GM10266 (cell line): Measurements from ENCODE around the gene SLK.

Experiments used
- DNase-seq: peaks from one replicate; pipeline ENCODE4 v3.0.0; 2012; ENCODE audit errors: extremely low spot score
- TF ChIP-seq, protein P1 (sequence below): IDR thresholded peaks from 2 replicates; pipeline ENCODE4 v1.5.1; 2012; ENCODE audit warnings: mild to moderate bottlenecking, low read depth; ENCODE audit not compliant: control insufficient read depth, insufficient read depth; ENCODE audit errors: missing control alignments

Gene SLK

DNA sequence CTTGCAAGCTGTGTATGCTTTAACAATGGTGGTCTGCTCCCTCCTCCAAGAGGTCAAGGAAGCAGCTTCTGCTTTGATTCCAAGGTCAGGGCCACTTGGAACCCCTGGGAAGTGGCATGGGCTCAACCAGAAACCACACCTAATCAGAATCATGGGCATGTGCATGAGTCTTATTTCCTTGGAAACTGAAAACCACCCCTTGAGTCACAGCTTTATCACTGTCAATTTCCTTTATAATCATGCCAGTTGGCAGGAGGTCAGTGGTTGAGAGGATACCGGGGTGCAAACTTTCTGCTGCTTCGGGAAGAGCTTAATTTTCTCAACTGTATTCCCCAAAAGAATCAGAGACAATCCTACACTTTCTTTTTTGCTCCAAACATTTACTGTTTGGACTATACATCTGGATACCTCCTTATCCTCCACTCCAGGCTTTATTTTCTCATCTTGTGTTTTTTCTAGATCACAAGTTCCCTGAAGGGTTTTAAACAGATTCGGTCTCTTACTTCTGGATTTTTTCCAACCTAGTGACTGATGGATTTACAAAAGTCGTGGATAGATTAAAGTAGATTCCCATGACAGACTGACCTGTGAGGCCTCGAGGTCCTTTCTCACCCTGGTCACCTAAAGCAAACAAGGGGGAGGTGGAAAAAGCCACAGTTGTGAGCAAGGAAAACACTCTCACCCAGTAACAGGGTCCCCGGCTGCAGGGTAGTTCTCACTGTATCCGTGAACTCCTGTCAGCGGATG is 82.7 kb downstream of the SLK start:
- TF ChIP-seq, protein P1, sequence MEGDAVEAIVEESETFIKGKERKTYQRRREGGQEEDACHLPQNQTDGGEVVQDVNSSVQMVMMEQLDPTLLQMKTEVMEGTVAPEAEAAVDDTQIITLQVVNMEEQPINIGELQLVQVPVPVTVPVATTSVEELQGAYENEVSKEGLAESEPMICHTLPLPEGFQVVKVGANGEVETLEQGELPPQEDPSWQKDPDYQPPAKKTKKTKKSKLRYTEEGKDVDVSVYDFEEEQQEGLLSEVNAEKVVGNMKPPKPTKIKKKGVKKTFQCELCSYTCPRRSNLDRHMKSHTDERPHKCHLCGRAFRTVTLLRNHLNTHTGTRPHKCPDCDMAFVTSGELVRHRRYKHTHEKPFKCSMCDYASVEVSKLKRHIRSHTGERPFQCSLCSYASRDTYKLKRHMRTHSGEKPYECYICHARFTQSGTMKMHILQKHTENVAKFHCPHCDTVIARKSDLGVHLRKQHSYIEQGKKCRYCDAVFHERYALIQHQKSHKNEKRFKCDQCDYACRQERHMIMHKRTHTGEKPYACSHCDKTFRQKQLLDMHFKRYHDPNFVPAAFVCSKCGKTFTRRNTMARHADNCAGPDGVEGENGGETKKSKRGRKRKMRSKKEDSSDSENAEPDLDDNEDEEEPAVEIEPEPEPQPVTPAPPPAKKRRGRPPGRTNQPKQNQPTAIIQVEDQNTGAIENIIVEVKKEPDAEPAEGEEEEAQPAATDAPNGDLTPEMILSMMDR: no peak
- DNase-seq: no peak

DNA sequence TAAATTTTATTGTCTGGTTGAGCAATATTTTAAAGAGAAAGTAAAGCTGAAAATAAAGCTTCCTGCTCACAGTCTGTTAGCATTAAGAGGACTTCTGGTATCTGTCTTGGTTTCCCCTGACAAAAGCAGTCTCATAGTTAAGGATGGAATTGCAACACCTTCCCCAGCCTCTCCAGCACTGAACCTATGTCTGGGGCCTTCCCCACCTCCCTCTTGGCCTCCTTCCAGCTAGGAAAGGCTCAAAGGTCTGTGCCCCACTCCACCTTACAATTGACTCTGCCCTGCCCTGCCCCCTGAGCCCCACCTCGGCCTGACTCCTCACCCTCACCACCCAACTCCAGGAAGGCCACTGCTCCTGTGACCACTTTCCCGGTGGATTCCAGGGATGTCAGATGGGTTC is 85.5 kb downstream of the SLK start:
- TF ChIP-seq, protein P1: no peak
- no peak for DNase-seq

DNA sequence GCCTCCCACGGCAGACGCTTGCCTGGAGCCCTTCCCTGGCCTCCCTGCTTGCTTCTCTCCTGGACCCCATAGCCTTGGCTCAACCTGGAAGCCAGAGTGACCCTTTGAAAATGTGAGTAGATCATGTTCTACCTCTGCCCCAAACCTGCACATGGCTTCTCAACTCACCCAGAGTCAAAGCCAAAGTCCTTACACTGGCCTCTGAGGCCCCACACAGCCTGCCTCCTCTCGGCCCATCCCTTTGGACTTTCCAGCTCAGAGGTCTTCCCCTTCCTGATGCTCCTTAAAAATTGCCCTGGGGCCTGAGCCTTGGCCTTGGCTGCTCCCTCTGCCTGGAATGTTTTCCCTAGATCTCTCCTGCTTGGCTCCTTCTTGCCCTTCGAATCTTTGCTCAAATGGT is 86.3 kb downstream of the SLK start:
- DNase-seq: no peak
- TF ChIP-seq, protein P1: no peak

DNA sequence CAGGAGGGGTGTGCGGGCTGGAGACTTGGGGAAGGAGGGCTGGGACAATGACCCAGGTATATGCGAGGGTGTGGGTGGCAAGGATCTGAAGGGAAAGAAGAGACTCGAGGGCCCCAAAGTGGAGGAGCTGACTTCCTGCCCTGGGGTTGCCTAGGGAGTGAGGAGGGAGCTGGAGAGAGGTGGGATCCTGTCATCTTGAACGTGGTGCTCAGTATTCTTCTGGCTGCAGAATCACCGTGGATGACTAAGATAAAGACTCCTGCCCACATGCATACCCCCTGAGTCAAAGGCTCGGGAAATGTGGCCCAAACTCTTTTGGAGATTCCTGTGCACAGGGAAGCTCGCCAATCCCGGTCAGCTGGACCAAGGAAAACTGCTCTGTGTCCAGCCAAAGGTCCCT is 87.5 kb downstream of the SLK start:
- TF ChIP-seq, protein P1: no peak
- no peak for DNase-seq

GRCh38 chr10:104056619-104057273 is 89.8 kb downstream of the SLK start:
- TF ChIP-seq, protein P1: no peak
- DNase-seq: no peak

DNA sequence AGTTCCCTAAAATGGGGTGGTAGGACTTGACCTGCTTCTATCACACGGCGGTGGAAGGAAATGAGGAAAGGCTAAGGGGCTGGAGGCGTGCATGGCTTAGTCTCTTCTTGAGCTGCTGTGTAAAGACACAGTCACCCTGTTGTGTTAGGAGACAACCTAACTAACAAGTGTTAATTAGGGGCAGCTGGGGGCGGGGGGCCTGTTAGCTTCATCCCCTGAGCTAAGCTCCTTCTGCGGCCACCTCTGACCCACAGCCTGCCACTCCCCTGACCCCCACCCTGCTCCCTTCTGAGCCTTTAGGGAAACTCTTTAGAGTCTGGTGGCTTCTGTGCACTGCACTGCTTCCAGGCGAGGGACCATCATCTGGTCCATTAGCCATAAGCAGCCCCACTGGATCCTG is 90.8 kb downstream of the SLK start:
- TF ChIP-seq, protein P1: no peak
- DNase-seq: no peak

DNA sequence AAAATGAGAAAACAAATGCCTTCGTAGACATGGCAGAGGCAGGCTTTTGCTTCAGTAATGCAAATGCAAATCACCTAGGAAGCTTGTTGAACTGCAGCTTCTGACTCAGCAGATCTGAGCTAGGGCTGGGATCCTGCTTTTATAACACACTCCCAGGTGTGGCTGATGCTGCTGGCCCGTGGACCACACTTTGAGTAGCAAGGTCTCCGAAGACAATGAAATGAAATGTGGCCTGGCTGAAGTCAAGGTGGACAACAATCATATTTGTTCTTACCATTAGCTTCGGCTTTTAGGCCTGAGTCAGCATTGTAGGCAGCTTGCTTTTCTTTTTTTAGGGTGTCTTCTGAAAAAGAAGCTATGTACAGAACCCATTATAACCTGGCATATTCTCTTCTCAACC is 92.4 kb downstream of the SLK start:
- no peak for DNase-seq
- TF ChIP-seq, protein P1: no peak
